SK-N-SH treated with all-trans-retinoic acid at 6 μM for 48 hours (cell line): ENCODE results near the gene C20orf202.

Experiments
- ATAC-seq: fragments of 200-7000 bp; cut with Tn5 transposase; 3 replicates; pipeline ENCODE4 v1.9.1; 2020; ENCODE audit warnings: mild to moderate bottlenecking, moderate library complexity
- ARNTL ChIP-seq: fragments of 450-650 bp; formaldehyde crosslinking; IDR thresholded peaks from 2 replicates; pipeline ENCODE4 v1.5.0; 2020; ENCODE audit warnings: low read depth, mild to moderate bottlenecking, moderate library complexity, borderline replicate concordance
- BACH2 ChIP-seq: fragments of 250-450 bp; sonication (Bioruptor Pico); IDR thresholded peaks from 2 replicates; pipeline ENCODE4 v1.9.0; 2021; ENCODE audit warnings: mild to moderate bottlenecking, borderline replicate concordance
- CSDC2 ChIP-seq: fragments of 250-450 bp; sonication (Bioruptor Pico); IDR thresholded peaks from 2 replicates; pipeline ENCODE4 v1.5.0; 2020; ENCODE audit warnings: mild to moderate bottlenecking, moderate library complexity
- ESRRG ChIP-seq: fragments of 250-450 bp; sonication (Bioruptor Pico); IDR thresholded peaks from 2 replicates; pipeline ENCODE4 v1.6.1; 2021; ENCODE audit warnings: mild to moderate bottlenecking
- GLIS3 ChIP-seq: fragments of 250-450 bp; sonication (Bioruptor Pico); IDR thresholded peaks from 2 replicates; pipeline ENCODE4 v1.5.0; 2020; ENCODE audit warnings: mild to moderate bottlenecking, moderate library complexity
- ISL1 ChIP-seq: fragments of 250-450 bp; sonication (Bioruptor Pico); IDR thresholded peaks from 2 replicates; pipeline ENCODE4 v2.1.2; 2022; ENCODE audit warnings: mild to moderate bottlenecking, moderate library complexity
- OSR1 ChIP-seq: fragments of 250-450 bp; sonication (Bioruptor Pico); IDR thresholded peaks from 2 replicates; pipeline ENCODE4 v1.8.0; 2022; ENCODE audit warnings: moderate library complexity, mild to moderate bottlenecking, inconsistent platforms
- PPARA ChIP-seq: fragments of 250-450 bp; sonication (Bioruptor Pico); IDR thresholded peaks from 2 replicates; pipeline ENCODE4 v1.5.0; 2020; ENCODE audit warnings: mild to moderate bottlenecking, borderline replicate concordance
- RARB ChIP-seq: fragments of 250-450 bp; sonication (Bioruptor Pico); IDR thresholded peaks from 2 replicates; pipeline ENCODE4 v1.8.0; 2021; ENCODE audit warnings: mild to moderate bottlenecking, moderate library complexity
- SNAI2 ChIP-seq: fragments of 250-450 bp; sonication (Bioruptor Pico); IDR thresholded peaks from 2 replicates; pipeline ENCODE4 v1.5.0; 2020; ENCODE audit warnings: mild to moderate bottlenecking, moderate library complexity
- TOX ChIP-seq: fragments of 250-450 bp; sonication (Bioruptor Pico); IDR thresholded peaks from 2 replicates; pipeline ENCODE4 v1.8.0; 2021; ENCODE audit warnings: mild to moderate bottlenecking, moderate library complexity, borderline replicate concordance
- ZC3H10 ChIP-seq: fragments of 250-450 bp; sonication (Bioruptor Pico); IDR thresholded peaks from 2 replicates; pipeline ENCODE4 v1.5.1; 2021; ENCODE audit warnings: mild to moderate bottlenecking, moderate library complexity
- ZFP3 ChIP-seq: fragments of 250-450 bp; sonication (Bioruptor Pico); IDR thresholded peaks from 2 replicates; pipeline ENCODE4 v1.5.0; 2020; ENCODE audit warnings: mild to moderate bottlenecking, moderate library complexity
- ZNF565 ChIP-seq: fragments of 450-650 bp; formaldehyde crosslinking; conservative IDR thresholded peaks from 2 replicates; pipeline ENCODE4 v1.5.0; 2020; ENCODE audit warnings: low read depth, mild to moderate bottlenecking, moderate library complexity
- ZNF8 ChIP-seq: fragments of 450-650 bp; formaldehyde crosslinking; IDR thresholded peaks from 2 replicates; pipeline ENCODE4 v1.5.0; 2020; ENCODE audit warnings: mild to moderate bottlenecking, moderate library complexity
- TF ChIP-seq, protein P1 (sequence below): fragments of 250-450 bp; sonication (Bioruptor Pico); IDR thresholded peaks from 2 replicates; pipeline ENCODE4 v1.5.1; 2020; ENCODE audit warnings: low read depth, mild to moderate bottlenecking, moderate library complexity
- TF ChIP-seq, protein P2 (sequence below): fragments of 250-450 bp; sonication (Bioruptor Pico); IDR thresholded peaks from 2 replicates; pipeline ENCODE4 v1.8.0; 2020; ENCODE audit warnings: mild to moderate bottlenecking, moderate library complexity, borderline replicate concordance
- TF ChIP-seq, protein P3 (sequence below): fragments of 250-450 bp; sonication (Bioruptor Pico); IDR thresholded peaks from 2 replicates; pipeline ENCODE4 v1.5.1; 2021; ENCODE audit warnings: mild to moderate bottlenecking, moderate library complexity
- TF ChIP-seq, protein P4 (sequence below): fragments of 250-450 bp; sonication (Bioruptor Pico); IDR thresholded peaks from 2 replicates; pipeline ENCODE4 v1.8.0; 2021; ENCODE audit warnings: low read depth, mild to moderate bottlenecking, moderate library complexity, borderline replicate concordance

The C20orf202 gene

DNA sequence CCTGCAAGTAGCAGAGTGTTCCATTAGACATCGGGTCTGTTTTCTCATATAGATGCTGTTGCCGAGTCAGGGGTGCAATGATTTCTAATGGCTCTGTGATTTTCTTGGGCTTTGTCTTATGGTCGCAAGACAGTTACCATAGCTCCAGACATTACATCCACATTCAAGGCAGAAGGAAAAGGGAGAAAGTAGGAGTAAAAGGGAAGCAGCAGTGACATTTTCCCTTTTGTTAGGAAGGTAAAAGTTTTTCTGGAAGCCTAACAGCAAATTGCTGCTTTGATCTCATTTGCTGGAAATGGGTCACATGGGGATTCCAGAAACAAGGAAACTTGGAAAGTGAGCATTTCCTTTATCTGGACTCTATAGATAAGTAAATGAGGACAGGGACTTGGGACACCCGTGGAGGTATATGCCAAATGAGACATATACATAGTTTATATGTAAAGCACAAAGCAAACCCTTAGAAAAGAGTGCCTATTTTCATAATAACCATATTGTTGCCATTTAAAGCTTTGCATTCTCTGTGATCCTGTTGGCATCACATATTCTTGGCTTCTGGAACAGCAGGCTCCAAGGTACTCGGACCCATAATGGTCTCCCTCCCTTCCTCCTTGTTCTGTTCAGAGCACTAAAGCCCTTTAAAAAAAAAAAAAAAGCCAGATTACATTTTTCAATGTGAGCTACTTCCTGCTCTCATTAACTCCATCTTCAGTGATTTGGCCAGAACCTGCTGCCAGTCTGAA lies at the start of gene C20orf202:
TSS of gene C20orf202 (plus strand) at position 693 of the 743 bp plus-strand sequence. CDS start 132 bp downstream, outside the sequence.
- no peak for ATAC-seq
- TF ChIP-seq, protein P1, sequence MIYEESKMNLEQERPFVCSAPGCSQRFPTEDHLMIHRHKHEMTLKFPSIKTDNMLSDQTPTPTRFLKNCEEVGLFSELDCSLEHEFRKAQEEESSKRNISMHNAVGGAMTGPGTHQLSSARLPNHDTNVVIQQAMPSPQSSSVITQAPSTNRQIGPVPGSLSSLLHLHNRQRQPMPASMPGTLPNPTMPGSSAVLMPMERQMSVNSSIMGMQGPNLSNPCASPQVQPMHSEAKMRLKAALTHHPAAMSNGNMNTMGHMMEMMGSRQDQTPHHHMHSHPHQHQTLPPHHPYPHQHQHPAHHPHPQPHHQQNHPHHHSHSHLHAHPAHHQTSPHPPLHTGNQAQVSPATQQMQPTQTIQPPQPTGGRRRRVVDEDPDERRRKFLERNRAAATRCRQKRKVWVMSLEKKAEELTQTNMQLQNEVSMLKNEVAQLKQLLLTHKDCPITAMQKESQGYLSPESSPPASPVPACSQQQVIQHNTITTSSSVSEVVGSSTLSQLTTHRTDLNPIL (CRISPR knock-in tag) = no peak
- TF ChIP-seq ZC3H10 (no peak), ESRRG (CRISPR knock-in tag) (no peak), GLIS3 (no peak), SNAI2 (CRISPR knock-in tag) (no peak), CSDC2 (no peak), OSR1 (CRISPR knock-in tag) (no peak), ZNF565 (CRISPR knock-in tag) (no peak), ZNF8 (CRISPR knock-in tag) (no peak), RARB (CRISPR knock-in tag) (no peak), PPARA (CRISPR knock-in tag) (no peak), ARNTL (CRISPR knock-in tag) (no peak), ZFP3 (CRISPR knock-in tag) (no peak), BACH2 (no peak), TOX (CRISPR knock-in tag) (no peak)
- TF ChIP-seq, protein P2, sequence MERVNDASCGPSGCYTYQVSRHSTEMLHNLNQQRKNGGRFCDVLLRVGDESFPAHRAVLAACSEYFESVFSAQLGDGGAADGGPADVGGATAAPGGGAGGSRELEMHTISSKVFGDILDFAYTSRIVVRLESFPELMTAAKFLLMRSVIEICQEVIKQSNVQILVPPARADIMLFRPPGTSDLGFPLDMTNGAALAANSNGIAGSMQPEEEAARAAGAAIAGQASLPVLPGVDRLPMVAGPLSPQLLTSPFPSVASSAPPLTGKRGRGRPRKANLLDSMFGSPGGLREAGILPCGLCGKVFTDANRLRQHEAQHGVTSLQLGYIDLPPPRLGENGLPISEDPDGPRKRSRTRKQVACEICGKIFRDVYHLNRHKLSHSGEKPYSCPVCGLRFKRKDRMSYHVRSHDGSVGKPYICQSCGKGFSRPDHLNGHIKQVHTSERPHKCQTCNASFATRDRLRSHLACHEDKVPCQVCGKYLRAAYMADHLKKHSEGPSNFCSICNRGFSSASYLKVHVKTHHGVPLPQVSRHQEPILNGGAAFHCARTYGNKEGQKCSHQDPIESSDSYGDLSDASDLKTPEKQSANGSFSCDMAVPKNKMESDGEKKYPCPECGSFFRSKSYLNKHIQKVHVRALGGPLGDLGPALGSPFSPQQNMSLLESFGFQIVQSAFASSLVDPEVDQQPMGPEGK (CRISPR knock-in tag) = no peak
- TF ChIP-seq, protein P3, sequence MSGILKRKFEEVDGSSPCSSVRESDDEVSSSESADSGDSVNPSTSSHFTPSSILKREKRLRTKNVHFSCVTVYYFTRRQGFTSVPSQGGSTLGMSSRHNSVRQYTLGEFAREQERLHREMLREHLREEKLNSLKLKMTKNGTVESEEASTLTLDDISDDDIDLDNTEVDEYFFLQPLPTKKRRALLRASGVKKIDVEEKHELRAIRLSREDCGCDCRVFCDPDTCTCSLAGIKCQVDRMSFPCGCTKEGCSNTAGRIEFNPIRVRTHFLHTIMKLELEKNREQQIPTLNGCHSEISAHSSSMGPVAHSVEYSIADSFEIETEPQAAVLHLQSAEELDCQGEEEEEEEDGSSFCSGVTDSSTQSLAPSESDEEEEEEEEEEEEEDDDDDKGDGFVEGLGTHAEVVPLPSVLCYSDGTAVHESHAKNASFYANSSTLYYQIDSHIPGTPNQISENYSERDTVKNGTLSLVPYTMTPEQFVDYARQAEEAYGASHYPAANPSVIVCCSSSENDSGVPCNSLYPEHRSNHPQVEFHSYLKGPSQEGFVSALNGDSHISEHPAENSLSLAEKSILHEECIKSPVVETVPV (CRISPR knock-in tag) = no peak

DNA sequence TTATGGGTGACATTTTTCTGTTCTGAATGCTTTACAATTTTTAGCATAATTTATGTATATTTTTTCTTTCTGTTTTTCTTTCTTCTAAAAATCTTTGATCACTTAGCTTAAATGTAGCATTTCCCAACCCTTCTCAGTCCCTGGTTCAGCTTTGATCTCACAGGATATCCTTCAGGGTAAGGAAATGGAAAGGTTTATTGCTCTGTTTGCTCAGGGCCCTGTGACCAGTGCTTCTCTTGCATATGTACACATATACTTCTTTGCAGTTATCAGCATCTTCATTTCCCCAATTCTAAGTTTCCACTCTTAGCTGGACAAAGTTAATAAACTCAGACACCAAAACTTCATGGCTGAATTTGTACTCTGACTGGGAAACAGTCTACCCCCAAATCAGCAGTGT lies 49.0 kb upstream of the C20orf202 start:
- TF ChIP-seq, protein P3 (CRISPR knock-in tag) = no peak
- TF ChIP-seq, protein P1 (CRISPR knock-in tag) = no peak
- no peak for TF ChIP-seq ZNF8 (CRISPR knock-in tag)
- TF ChIP-seq, protein P2 (CRISPR knock-in tag) = no peak
- TF ChIP-seq ZFP3 (CRISPR knock-in tag) = no peak
- TF ChIP-seq ZNF565 (CRISPR knock-in tag) = no peak
- no peak for TF ChIP-seq ISL1
- no peak for TF ChIP-seq GLIS3
- no peak for TF ChIP-seq ZC3H10
- TF ChIP-seq CSDC2 = no peak
- no peak for TF ChIP-seq OSR1 (CRISPR knock-in tag)
- TF ChIP-seq, protein P4, sequence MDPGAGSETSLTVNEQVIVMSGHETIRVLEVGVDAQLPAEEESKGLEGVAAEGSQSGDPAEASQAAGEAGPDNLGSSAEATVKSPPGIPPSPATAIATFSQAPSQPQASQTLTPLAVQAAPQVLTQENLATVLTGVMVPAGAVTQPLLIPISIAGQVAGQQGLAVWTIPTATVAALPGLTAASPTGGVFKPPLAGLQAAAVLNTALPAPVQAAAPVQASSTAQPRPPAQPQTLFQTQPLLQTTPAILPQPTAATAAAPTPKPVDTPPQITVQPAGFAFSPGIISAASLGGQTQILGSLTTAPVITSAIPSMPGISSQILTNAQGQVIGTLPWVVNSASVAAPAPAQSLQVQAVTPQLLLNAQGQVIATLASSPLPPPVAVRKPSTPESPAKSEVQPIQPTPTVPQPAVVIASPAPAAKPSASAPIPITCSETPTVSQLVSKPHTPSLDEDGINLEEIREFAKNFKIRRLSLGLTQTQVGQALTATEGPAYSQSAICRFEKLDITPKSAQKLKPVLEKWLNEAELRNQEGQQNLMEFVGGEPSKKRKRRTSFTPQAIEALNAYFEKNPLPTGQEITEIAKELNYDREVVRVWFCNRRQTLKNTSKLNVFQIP = no peak
- no peak for TF ChIP-seq PPARA (CRISPR knock-in tag)
- TF ChIP-seq SNAI2 (CRISPR knock-in tag) = no peak
- TF ChIP-seq, all 23 proteins: peak for 0
- no peak for ATAC-seq
